Right lung (tissue), 5 donors: Measurements from ENCODE around the gene ALDH9A1. TPM values are rescaled to one million over a fixed set of nuclear protein-coding genes. Genes with fewer than 3 reads are reported as not detected.
"Not testable (repeated sequence)": the region's sequence is repeated elsewhere in the genome, so short reads cannot be mapped to it uniquely, and the experiment has no call there.

Experiments used
- DNase-seq, 2 donors: peaks; one replicate each; pipeline ENCODE4 v3.0.0-alpha.2; 2013
- polyA plus RNA-seq, 5 donors: library from polyadenylated mRNA; unstranded; fragments of 120-200 nt; gene quantifications; one replicate each; pipeline versions ENCODE4 v1.2.1 to v1.2.3, GENCODE V29; 2013; ENCODE audit warnings: inconsistent platforms in 1 of 5, low replicate concordance in 1 of 5; ENCODE audit not compliant: insufficient read length in 5 of 5, insufficient read depth in 1 of 5

ALDH9A1 gene
- polyA plus RNA-seq, 5 donors: 98.6 to 128 (median 112) TPM

DNA sequence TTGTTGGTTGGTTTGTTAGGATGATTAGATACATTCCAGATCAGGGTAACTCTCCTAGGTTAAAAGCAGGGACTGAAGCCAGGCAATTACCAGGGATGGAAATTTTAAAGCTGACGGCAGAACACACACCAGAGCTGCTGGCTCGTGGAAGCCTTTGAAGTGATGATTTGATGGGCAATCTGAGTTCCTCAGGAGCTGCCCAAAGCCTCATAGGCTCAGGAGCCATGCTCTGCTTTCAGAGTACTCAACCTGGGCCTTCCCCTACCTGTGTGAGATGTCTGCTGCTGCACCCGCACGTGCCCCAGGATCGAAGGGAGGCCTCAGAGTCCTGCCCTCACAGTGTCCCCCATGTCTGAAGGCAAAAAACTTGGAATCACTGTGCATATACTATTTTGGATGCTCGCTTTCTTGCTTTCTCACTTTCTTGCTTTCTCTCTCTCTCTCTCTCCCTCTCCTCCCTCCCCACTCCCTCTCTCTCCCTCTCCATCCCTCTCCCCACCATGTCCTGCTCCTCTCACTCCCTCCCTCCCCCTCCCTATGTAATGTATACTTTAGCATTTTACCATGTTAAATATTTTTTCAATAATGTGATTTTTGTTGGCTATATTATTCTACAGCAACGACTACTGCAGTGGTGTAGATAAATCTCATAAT lies 49.3 kb downstream of the ALDH9A1 start:
- DNase-seq: no peak

GRCh38 chr1:165647970-165648369 lies 50.4 kb downstream of the ALDH9A1 start:
- DNase-seq: no peak

DNA sequence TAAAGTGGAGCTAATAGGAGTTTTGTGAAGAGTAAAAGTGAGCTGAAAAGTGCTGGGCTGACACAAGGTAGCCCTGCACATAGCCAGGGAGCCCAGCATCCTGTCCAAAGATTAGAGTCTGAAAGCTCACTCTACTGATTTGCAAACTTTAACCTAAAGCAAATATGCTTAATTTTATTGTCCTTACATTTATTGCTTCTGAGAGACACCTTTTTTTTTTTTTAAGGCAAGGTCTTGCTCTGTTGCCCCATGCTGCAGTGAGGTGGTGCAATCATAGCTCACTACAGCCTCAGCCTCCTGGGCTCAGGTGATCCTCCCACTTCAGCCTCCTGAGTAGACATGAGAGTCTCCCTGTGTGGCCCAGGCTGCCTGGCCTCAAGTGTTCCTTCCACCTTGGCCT lies 50.8 kb downstream of the ALDH9A1 start:
- no peak for DNase-seq

GRCh38 chr1:165645654-165646366 lies 52.6 kb downstream of the ALDH9A1 start:
- DNase-seq: no peak

DNA sequence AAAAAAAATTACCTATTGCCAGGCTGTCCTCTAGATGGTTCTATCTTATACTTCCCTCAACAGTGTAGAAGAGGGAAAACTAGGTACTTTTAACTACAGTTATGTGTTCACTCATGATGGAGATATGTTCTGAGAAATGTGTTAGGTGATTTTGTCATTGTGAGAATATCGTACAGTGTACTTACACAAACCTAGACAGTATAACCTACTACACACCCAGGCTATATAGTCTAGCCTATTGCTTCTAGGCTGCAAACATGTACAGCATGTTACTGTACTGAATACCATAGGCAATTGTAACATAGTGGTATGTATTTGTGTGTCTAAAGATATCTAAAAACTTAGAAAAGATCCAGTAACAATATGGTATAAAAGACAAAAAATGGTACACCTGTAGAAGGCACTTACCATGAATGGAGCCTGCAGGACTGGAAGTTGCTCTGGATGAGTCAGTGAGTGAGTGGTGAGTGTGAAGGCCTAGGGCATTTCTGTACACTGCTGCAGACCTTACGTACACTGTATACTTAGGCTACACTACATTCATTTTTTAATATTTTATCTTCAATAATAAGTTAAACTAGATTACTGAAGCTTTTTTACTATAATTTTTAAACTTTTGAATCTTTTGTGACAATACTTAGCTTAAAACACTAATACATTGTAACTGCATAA lies 54.2 kb downstream of the ALDH9A1 start:
- DNase-seq: no peak

GRCh38 chr1:165641231-165641987 lies 57.0 kb downstream of the ALDH9A1 start:
- peak; percentile 64 for DNase-seq

DNA sequence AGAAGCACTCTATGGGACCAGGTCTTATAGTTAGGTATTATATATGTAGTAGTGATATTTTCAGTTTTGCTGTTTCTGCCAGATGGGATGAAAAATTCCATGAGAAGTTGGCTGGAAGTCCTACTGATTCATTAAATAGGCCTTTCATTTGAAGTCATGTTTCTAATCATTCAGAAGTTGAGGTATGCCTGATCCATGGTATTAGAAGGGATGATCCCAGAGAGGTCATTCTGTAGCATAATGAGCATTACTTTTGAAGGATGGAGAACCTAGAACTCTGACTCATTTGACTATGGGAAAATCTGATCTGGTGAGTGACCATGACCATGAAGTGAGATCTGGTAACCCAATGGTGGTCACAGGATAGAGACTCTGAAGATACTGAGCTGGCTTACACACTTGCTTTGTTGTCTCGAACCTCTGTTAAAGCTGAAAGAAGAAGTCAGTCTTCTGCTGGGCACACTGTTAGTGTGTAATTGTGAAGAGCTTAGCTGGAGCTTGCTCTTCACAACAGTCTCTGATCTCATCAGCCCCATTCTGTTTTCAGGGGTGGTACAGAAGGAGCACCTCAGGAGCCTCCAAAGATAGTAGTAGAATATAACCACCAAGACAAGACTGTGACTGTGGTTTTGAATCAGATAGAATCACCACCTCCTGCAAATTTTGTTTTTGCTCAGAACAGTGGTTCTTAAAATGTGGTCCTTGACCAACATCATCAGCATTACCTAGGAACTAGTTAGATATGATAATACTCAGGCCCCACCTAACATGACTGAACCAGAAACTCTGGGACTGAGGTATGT lies 58.3 kb downstream of the ALDH9A1 start:
- DNase-seq: no peak

DNA sequence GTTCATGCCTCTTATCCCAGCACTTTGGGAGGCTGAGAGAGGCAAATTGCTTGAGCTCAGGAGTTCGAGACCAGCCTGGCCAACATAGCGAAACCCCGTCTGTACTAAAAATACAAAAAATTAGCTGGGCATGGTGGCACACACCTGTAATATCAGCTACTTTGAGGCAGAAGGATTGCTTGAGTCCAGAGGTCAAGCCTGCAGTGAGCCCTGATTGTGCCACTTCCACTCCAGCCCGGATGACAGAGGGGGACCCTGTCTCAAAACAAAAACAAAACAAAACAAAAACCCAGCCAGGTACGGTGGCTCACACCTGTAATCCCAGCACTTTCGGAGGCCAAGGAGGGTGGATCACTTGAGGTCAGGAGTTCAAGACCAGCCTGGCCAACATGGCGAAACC lies 60.2 kb downstream of the ALDH9A1 start:
- not testable (repeated sequence) for DNase-seq

DNA sequence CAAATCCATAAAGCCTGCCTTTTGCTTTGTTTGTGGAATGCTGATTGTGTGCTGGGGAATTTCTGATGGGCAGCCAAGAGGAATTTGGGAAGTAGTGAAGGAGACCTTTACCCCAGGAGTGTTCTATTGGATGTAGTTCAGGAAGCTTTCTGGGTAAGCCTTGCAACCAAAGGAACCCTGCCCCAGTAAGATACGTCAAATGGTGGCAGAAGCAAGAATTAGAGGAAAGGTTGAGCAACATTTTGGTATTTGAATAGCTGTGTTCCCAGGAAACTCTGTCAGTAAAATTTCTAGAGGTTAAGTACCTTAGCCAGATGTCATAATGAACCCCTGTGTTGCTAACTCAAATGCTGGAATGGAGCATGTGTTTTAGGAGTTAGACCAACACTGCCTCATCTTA lies 60.9 kb downstream of the ALDH9A1 start:
- no peak for DNase-seq

- no peak for DNase-seq
Observed at GRCh38 chr1:165635823-165636222, 62.5 kb downstream of the ALDH9A1 start.

DNA sequence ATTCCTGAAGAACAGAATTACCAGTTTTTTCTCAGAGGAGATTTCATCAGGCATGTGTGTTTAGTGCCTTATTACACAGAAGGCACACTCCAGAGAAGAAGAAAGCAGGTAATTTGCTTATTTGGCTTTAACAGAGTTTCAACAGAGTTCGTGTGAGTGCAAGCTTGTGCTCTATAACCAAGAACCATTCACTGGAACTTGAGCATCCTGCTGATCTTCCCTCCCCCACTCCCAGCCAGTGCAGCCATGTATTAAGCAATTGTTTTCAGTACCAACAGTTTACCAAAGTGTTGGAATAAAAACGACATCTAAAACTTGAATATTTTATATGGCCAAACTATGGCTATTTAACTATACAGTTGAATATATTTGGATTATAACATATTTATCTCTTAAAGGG lies 63.0 kb downstream of the ALDH9A1 start:
- no peak for DNase-seq

DNA sequence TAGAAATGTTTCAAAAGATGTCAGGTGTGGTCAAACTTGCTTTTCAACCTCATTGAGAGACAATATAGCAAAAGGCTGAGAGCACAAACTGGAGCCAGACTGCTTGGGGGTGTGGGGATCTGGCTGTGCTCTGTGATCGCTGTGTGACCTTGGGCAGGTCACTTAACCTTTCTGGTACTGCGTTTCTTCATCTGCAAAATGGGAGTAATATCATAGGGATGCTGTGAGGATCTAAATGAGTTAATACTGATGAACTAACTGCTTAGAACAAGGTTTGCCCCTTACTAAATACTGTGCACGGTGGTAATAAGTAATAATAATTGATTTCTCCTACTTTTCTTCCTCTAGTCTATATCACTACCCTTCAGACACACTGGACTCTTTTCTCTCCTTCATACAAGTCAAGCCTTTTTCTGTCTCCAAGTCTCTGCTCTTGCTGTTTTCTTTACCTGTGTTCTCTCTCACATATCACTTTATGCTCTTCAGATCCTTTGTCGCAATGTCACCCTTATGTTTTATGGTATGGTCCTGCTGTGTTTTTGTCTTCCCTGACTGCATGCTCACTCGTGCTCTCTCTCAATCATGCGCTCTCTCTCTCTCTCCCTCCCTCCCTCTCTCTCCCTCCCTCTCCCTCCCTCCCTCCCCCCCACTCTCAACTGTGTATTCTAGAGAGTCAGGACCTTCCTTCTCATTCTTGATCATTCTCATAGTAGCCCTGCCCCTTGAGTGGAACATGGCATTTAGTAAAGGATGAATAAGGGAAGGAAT lies 64.0 kb downstream of the ALDH9A1 start:
- no peak for DNase-seq

GRCh38 chr1:165633614-165634013 lies 64.7 kb downstream of the ALDH9A1 start:
- no peak for DNase-seq

- no peak for DNase-seq
Observed at GRCh38 chr1:165632491-165632890, 65.9 kb downstream of the ALDH9A1 start.

DNA sequence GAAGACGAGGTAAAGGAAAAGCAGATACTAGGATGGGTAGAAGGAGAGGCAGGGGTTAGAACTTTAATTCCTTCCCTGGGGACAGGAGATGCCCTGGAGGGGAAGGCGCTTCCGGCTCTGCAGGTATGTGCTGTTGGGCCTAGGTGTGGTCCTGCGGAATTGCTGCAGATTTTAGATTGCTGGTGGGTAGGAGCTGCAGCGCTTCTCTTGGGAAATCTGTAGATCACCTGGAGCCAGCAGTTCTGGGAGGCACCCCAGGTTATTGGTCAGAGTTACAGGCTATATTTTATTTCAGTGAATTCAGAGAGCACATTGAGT lies 66.3 kb downstream of the ALDH9A1 start:
- no peak for DNase-seq

- DNase-seq: peak in 1 of 2 donors; percentile 42
Observed at GRCh38 chr1:165631342-165632151, 66.8 kb downstream of the ALDH9A1 start.

GRCh38 chr1:165630629-165631341 lies 67.6 kb downstream of the ALDH9A1 start, which contains the start of gene MGST3:
TSS of gene MGST3 (plus strand) at chr1:165631234. CDS start at chr1:165649848, 18,614 bp downstream.
- DNase-seq: peak; percentile 97 to 99

DNA sequence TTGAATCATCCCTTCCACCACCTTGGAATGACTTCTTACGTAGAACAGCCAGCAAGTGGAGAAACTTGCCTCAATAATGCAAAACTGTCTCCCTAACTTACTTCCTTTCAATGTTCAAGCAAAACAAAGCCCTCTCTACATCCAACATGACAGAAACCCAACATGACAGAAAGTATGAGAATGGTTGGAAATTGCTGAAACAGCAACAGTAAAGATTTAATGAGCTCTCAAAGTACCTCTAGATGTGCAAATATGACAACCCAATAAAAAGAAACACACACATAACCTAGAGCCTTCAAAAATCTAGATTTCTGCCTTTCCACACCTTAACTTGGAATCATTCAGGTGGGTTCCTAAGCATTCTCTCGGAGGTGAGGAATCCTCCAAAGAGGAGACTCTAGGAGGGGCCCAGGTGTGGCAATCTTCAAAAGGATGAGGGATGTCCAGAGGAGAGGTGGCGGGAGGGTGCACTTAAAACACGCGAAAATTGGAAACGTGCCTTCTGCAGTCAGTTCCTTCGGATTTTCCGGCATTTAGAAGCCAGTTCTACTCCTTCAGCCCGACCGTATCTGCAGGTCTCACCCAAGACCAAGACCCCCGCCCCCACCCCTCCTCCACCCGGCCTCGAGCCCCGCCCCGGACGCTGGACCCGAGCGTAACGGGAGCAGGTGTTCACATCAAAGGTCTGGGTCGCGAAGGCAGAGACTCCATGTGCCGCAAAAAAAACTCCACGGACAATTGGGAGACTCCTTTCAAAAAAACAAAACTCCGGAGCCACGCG lies 68.3 kb downstream of the ALDH9A1 start:
- DNase-seq: no peak
